HTR-8/SVneo (cell line): Measurements from ENCODE around the gene OGFRL1.

Experiments
- DNase-seq: peaks from one replicate; pipeline ENCODE4 v3.0.0; 2011; ENCODE audit warnings: low spot score, mixed read lengths; ENCODE audit not compliant: insufficient read length
- FAIRE-seq: peaks from 2 replicates; lab custom pipeline; 2011; peaks lifted over from hg19 to GRCh38; lab: Jason Lieb, UNC

The OGFRL1 gene

GRCh38 chr6:71280701-71281100 lies 7.9 kb upstream of the OGFRL1 start:
- no peak for FAIRE-seq
- DNase-seq: no peak

- FAIRE-seq: no peak
- DNase-seq: no peak
Observed at GRCh38 chr6:71284785-71285184, 3.8 kb upstream of the OGFRL1 start.

GRCh38 chr6:71287038-71287437 lies 1.6 kb upstream of the OGFRL1 start:
- DNase-seq (no peak), FAIRE-seq (no peak)

GRCh38 chr6:71287926-71288227 lies 734 bp upstream of the OGFRL1 start:
- FAIRE-seq (no peak), DNase-seq (no peak)

- DNase-seq (no peak), FAIRE-seq (no peak)
Observed at GRCh38 chr6:71289039-71289801, 609 bp downstream of the OGFRL1 start.

- no peak for FAIRE-seq
- no peak for DNase-seq
Observed at GRCh38 chr6:71289802-71290175, 1.2 kb downstream of the OGFRL1 start.

- FAIRE-seq: no peak
- DNase-seq: no peak
Observed at GRCh38 chr6:71290611-71291010, 2.0 kb downstream of the OGFRL1 start.

- no peak for FAIRE-seq
Observed at GRCh38 chr6:71292001-71292400, 3.4 kb downstream of the OGFRL1 start.

GRCh38 chr6:71294121-71294523 lies 5.5 kb downstream of the OGFRL1 start:
- no peak for FAIRE-seq
- DNase-seq: no peak

More at GRCh38 chr6:71292001-71292400, 3.4 kb downstream of the OGFRL1 start:
- DNase-seq: no peak

GRCh38 chr6:71298459-71298858 lies 9.8 kb downstream of the OGFRL1 start:
- FAIRE-seq (no peak), DNase-seq (no peak)

- DNase-seq (no peak), FAIRE-seq (no peak)
Observed at GRCh38 chr6:71299541-71300470, 11.2 kb downstream of the OGFRL1 start.

- no peak for FAIRE-seq
Observed at GRCh38 chr6:71300561-71301168, 12.1 kb downstream of the OGFRL1 start.

GRCh38 chr6:71301546-71301945 lies 12.9 kb downstream of the OGFRL1 start:
- FAIRE-seq: peak; percentile 36

More at GRCh38 chr6:71300561-71301168, 12.1 kb downstream of the OGFRL1 start:
- DNase-seq: no peak

GRCh38 chr6:71309656-71310055 lies 21.0 kb downstream of the OGFRL1 start:
- no peak for DNase-seq
- FAIRE-seq: no peak

More at GRCh38 chr6:71301546-71301945, 12.9 kb downstream of the OGFRL1 start:
- DNase-seq: no peak

- FAIRE-seq (no peak), DNase-seq (no peak)
Observed at GRCh38 chr6:71310261-71310660, 21.6 kb downstream of the OGFRL1 start.

- FAIRE-seq: no peak
- no peak for DNase-seq
Observed at GRCh38 chr6:71312089-71312488, 23.5 kb downstream of the OGFRL1 start.

- no peak for FAIRE-seq
Observed at GRCh38 chr6:71317441-71317840, 28.8 kb downstream of the OGFRL1 start.

GRCh38 chr6:71320041-71320440 lies 31.4 kb downstream of the OGFRL1 start:
- DNase-seq (no peak), FAIRE-seq (no peak)

More at GRCh38 chr6:71317441-71317840, 28.8 kb downstream of the OGFRL1 start:
- DNase-seq: no peak

- DNase-seq: no peak
- FAIRE-seq: no peak
Observed at GRCh38 chr6:71321314-71321713, 32.7 kb downstream of the OGFRL1 start.

GRCh38 chr6:71324194-71324785 lies 35.7 kb downstream of the OGFRL1 start:
- no peak for DNase-seq
- FAIRE-seq: peak; percentile 28
